ENCODE results near the gene AACS.

GRCh38 chr12:125100551-125101434 lies 35.6 kb downstream of the AACS start:
- no peak for TF ChIP-seq CTCF (IDR thresholded peaks at IDR 0.05 in 8 of 11, conservative IDR thresholded peaks at IDR 0.05 in 3 of 11)
- TF ChIP-seq POLR2A (IDR thresholded peaks at IDR 0.05): no peak
- no peak for TF ChIP-seq POLR2AphosphoS5 (IDR thresholded peaks at IDR 0.05)

All from spleen (tissue), 7 donors.